Endothelial cell of umbilical vein (primary cell): ENCODE data around the gene PRSS48. TPM values are rescaled to one million over a fixed set of nuclear protein-coding genes. Genes with fewer than 3 reads are reported as not detected.
"Not testable (repeated sequence)": the region's sequence is repeated elsewhere in the genome, so short reads cannot be mapped to it uniquely, and the experiment has no call there.

Source experiments
- BruUV-seq: library from RNA; stranded (reverse); fragments of 400-500 nt; replicated peaks from 2 replicates; lab custom pipeline; 2021; lab: Mats Ljungman, UMichigan
- CTCF ChIA-PET: fragments of 300-600, 350-600 bp; sonication (Branson Sonifier 250); formaldehyde crosslinking; loops from one replicate; lab custom pipeline; 2021; ENCODE audit warnings: antibody characterized with exemption, inconsistent platforms; lab: Charles Lee
- POLR2A ChIA-PET: fragments of 300-600, 350-600 bp; sonication (Branson Sonifier 250); formaldehyde crosslinking; loops from one replicate; lab custom pipeline; 2021; ENCODE audit warnings: antibody characterized with exemption, inconsistent platforms; lab: Charles Lee
- DNase-seq: peaks from one replicate; pipeline ENCODE4 v3.0.0-alpha.2; 2011; ENCODE audit warnings: low read depth, low spot score
- FAIRE-seq: peaks from 2 replicates; lab custom pipeline; 2011; peaks lifted over from hg19 to GRCh38; lab: Jason Lieb, UNC
- H2AFZ ChIP-seq: 2 replicates; pipeline ENCODE4 v1.6.0; 2012; ENCODE audit warnings: low read depth, low read length, control low read depth, inconsistent platforms
- H3K27ac ChIP-seq: 2 replicates; pipeline ENCODE4 v1.5.1; 2011; ENCODE audit warnings: low read depth, mild to moderate bottlenecking, control low read depth, low read length, moderate library complexity; ENCODE audit not compliant: insufficient read depth
- H3K27me3 ChIP-seq, 2 experiments: 2 replicates each; pipeline versions ENCODE4 v1.6.0 to v1.6.1; 2011; ENCODE audit warnings: low read length in 2 of 2, mixed read lengths in 1 of 2; ENCODE audit not compliant: control insufficient read depth in 2 of 2, insufficient read depth in 2 of 2
- H3K36me3 ChIP-seq, 2 experiments: 2 replicates in 1 of 2; 3 replicates in 1 of 2; pipeline ENCODE4 v1.5.1; 2011; ENCODE audit warnings: low read length in 2 of 2, mild to moderate bottlenecking in 1 of 2, moderate library complexity in 1 of 2; ENCODE audit not compliant: control insufficient read depth in 2 of 2, insufficient read depth in 2 of 2; ENCODE audit errors: extremely low read depth in 1 of 2
- H3K4me1 ChIP-seq: 3 replicates; pipeline ENCODE4 v1.5.1; 2011; ENCODE audit warnings: mild to moderate bottlenecking, low read length; ENCODE audit not compliant: control insufficient read depth, insufficient read depth; ENCODE audit errors: extremely low read depth
- H3K4me2 ChIP-seq: 2 replicates; pipeline ENCODE4 v1.6.1; 2011; ENCODE audit warnings: low read length, control low read depth, mixed read lengths; ENCODE audit not compliant: insufficient read depth
- H3K4me3 ChIP-seq, 3 experiments: fragments of 200-600 bp in 1 of 3; sonication (generic), shearing (Covaris generic) in 1 of 3; replicated peaks in 1 of 3; 2 replicates each; pipeline ENCODE4 v1.5.1; 2011 to 2016; ENCODE audit warnings: control low read depth in 3 of 3, low read length in 3 of 3, mild to moderate bottlenecking in 2 of 3, inconsistent platforms in 1 of 3, low read depth in 1 of 3, moderate library complexity in 1 of 3; ENCODE audit not compliant: insufficient read depth in 1 of 3
- H3K79me2 ChIP-seq: 2 replicates; pipeline ENCODE4 v1.6.0; 2012; ENCODE audit warnings: low read length, inconsistent platforms; ENCODE audit not compliant: control insufficient read depth, insufficient read depth
- H3K9ac ChIP-seq: replicated peaks from 2 replicates; pipeline ENCODE3; 2011; ENCODE audit warnings: low read length, control low read depth; ENCODE audit not compliant: insufficient read depth; ENCODE audit errors: extremely low read depth
- H3K9me1 ChIP-seq: replicated peaks from 3 replicates; pipeline ENCODE4 v1.6.0; 2011; ENCODE audit warnings: mild to moderate bottlenecking, low read length; ENCODE audit not compliant: control insufficient read depth, insufficient read depth; ENCODE audit errors: extremely low read depth
- H3K9me3 ChIP-seq: replicated peaks from 2 replicates; pipeline ENCODE4 v1.5.1; 2012; ENCODE audit warnings: low read length, inconsistent platforms; ENCODE audit not compliant: control insufficient read depth, insufficient read depth
- H4K20me1 ChIP-seq: replicated peaks from 2 replicates; pipeline ENCODE3; 2011; ENCODE audit warnings: mild to moderate bottlenecking, low read length; ENCODE audit not compliant: control insufficient read depth, insufficient read depth; ENCODE audit errors: extremely low read depth
- FOS ChIP-seq: IDR thresholded peaks from 2 replicates; pipeline ENCODE4 v1.6.1; 2011; ENCODE audit warnings: mild to moderate bottlenecking, low read length, moderate library complexity, borderline replicate concordance; ENCODE audit not compliant: insufficient read depth
- GATA2 ChIP-seq: IDR thresholded peaks from 2 replicates; pipeline ENCODE4 v1.7.0; 2011; ENCODE audit warnings: low read depth, mild to moderate bottlenecking, moderate library complexity, mixed read lengths, low read length; ENCODE audit not compliant: insufficient read length, insufficient read depth
- JUN ChIP-seq: IDR thresholded peaks from 2 replicates; pipeline ENCODE4 v1.6.1; 2011; ENCODE audit warnings: borderline replicate concordance, low read depth; ENCODE audit not compliant: insufficient read length, insufficient read depth
- dilution Hi-C: fragments of 300-500 bp; cut with MboI; formaldehyde crosslinking; loops from one replicate; pipeline ENCODE4 v1.15.0; 2019; ENCODE audit warnings: low sequenced_read_pairs; ENCODE audit not compliant: extremely low pct_ligation_motif_present
- intact Hi-C: fragments of 100-400 bp; cut with micrococcal nuclease; formaldehyde crosslinking; loops from one replicate; pipeline ENCODE4 v1.10.0; 2022
- polyA plus RNA-seq, 4 experiments: library from polyadenylated mRNA; depleted of rRNA in 3 of 4; stranded (reverse) in 3 of 4; unstranded in 1 of 4; fragments of >200 nt; gene quantifications; 2 replicates each; pipeline versions ENCODE4 v1.2.1 to v1.2.3, GENCODE V29; 2011 to 2012; ENCODE audit warnings: missing spikeins in 1 of 4
- total RNA-seq: library from RNA; stranded (reverse); gene quantifications from 2 replicates; pipeline ENCODE4 v1.2.3, GENCODE V29; 2021
- TF ChIP-seq, protein P1 (sequence below), 2 donors: IDR thresholded peaks; 1 replicate in 1 of 2; 2 replicates in 1 of 2; pipeline ENCODE4 v1.5.1; 2011; ENCODE audit warnings: low read length in 2 of 2, mild to moderate bottlenecking in 2 of 2, moderate library complexity in 2 of 2, control low read depth in 1 of 2, inconsistent platforms in 1 of 2, low read depth in 1 of 2; ENCODE audit not compliant: insufficient read depth in 1 of 2; ENCODE audit errors: extremely low read depth in 1 of 2

PRSS48 gene
- total and polyA plus RNA-seq, 2 donors (not counting 3 experiments of a cell fraction or from before 2014, with no cell fraction given): not detected

DNA sequence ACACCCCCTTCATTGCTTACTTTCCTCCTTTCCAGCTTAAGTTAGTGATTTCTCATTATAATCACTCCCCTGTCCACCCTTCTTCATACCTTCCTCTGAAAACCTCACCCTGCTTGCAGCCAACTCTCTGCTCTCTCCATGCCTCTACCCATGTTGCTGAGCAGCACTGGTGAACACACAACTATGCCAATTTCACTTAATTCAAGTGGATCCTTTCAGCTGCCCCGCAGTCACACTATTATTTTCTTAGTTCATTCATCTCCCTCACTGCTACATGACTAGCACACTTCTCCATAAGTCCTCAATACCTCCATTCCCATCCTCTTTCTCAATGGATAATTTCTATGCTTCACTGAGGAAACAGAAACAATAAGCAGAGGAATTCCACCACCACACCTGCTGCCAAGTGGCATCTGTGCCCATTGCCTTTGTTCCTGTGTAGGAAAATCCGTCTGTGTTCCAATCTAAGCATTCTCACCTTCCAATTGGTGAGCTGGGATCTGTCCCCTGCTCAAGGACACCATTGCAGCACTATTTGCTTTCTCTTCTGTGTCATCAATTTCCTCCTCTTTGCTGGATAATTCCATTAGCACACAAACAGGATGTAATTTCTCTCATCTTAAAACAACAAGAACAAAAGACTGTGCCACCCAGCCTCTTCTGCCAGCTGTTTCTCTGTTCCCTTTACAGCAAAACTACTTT is 25.2 kb upstream of the PRSS48 start:
- H3K27ac ChIP-seq: no peak overlapping the region
- DNase-seq (peak; percentile 43), FAIRE-seq (peak; percentile 33)
- no peak overlapping the region for H2AFZ ChIP-seq
- intact Hi-C loops: no loop called here
- H3K36me3 ChIP-seq: no peaks in the 10 kb centered on the region
- no peaks in the 10 kb centered on the region for H3K9me3 ChIP-seq
- ChIA-PET CTCF (interaction anchor here (1.0 kb wide), 1 partner anchor 26 kb away, joined by 3 read pairs; no protein-coding TSS in a partner anchor), POLR2A (no interaction called here)
- H3K4me1 ChIP-seq: peaks cover 13% of the 10 kb centered on the region
- no peaks in the 10 kb centered on the region for H3K27me3 ChIP-seq
- no peak for TF ChIP-seq FOS
- no peak for TF ChIP-seq JUN
- TF ChIP-seq, protein P1, sequence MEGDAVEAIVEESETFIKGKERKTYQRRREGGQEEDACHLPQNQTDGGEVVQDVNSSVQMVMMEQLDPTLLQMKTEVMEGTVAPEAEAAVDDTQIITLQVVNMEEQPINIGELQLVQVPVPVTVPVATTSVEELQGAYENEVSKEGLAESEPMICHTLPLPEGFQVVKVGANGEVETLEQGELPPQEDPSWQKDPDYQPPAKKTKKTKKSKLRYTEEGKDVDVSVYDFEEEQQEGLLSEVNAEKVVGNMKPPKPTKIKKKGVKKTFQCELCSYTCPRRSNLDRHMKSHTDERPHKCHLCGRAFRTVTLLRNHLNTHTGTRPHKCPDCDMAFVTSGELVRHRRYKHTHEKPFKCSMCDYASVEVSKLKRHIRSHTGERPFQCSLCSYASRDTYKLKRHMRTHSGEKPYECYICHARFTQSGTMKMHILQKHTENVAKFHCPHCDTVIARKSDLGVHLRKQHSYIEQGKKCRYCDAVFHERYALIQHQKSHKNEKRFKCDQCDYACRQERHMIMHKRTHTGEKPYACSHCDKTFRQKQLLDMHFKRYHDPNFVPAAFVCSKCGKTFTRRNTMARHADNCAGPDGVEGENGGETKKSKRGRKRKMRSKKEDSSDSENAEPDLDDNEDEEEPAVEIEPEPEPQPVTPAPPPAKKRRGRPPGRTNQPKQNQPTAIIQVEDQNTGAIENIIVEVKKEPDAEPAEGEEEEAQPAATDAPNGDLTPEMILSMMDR (IDR thresholded peaks at IDR 0.05; ENCODE audit: extremely low read depth in 1 of 2, insufficient read depth in 1 of 2, low read depth in 1 of 2, low read length in 2 of 2): no peak
- TF ChIP-seq GATA2: no peak
- peaks cover 1% of the 10 kb centered on the region for H3K79me2 ChIP-seq
- H3K4me3 ChIP-seq: no peak overlapping the region
- no peaks in the 10 kb centered on the region for H4K20me1 ChIP-seq
- H3K9ac ChIP-seq: no peak overlapping the region
- dilution Hi-C loops: no loop called here
- BruUV-seq: no TSS peak
- peak overlapping the region; percentile 4 for H3K4me2 ChIP-seq
- H3K9me1 ChIP-seq: no peaks in the 10 kb centered on the region

DNA sequence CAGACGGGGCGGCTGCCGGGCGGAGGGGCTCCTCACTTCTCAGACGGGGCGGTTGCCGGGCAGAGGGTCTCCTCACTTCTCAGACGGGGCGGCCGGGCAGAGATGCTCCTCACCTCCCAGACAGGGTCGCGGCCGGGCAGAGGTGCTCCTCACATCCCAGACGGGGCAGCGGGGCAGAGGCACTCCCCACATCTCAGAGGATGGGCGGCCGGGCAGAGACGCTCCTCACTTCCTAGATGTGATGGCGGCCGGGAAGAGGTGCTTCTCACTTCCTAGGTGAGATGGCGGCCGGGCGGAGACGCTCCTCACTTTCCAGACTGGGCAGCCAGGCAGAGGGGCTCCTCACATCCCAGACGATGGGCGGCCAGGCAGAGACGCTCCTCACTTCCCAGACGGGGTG is 21.7 kb upstream of the PRSS48 start:
- dilution Hi-C loops, H3K36me3 ChIP-seq, H2AFZ ChIP-seq, H3K9me1 ChIP-seq, intact Hi-C loops, CTCF ChIA-PET, H3K4me3 ChIP-seq, BruUV-seq, H3K27me3 ChIP-seq, H3K9ac ChIP-seq, H3K79me2 ChIP-seq, FAIRE-seq, H3K27ac ChIP-seq, POLR2A ChIA-PET, H3K4me2 ChIP-seq, DNase-seq, H3K9me3 ChIP-seq, H4K20me1 ChIP-seq: not testable (repeated sequence)
- peaks cover 13% of the 10 kb centered on the region for H3K4me1 ChIP-seq

DNA sequence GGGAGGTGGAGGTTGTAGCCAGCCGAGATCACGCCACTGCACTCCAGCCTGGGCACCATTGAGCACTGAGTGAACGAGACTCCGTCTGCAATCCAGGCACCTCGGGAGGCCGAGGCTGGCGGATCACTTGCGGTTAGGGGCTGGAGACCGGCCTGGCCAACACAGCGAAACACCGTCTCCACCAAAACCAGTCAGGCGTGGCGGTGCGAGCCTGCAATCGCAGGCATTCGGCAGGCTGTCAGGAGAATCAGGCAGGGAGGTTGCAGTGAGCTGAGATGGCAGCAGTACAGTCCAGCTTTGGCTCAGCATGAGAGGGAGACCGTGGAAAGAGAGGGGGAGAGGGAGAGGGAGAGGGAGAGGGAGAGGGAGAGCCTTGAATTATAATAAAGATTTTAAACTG is 21.3 kb upstream of the PRSS48 start:
- H3K9ac ChIP-seq, CTCF ChIA-PET, H3K27me3 ChIP-seq, H3K79me2 ChIP-seq, H3K4me2 ChIP-seq, DNase-seq, intact Hi-C loops, H3K9me1 ChIP-seq, POLR2A ChIA-PET, FAIRE-seq, dilution Hi-C loops, BruUV-seq, H3K9me3 ChIP-seq, H4K20me1 ChIP-seq, H3K4me3 ChIP-seq, H3K27ac ChIP-seq, H3K36me3 ChIP-seq, H2AFZ ChIP-seq: not testable (repeated sequence)
- peaks cover 13% of the 10 kb centered on the region for H3K4me1 ChIP-seq
